ENCODE data around the gene ACBD6.
A peak's percentile ranks its signal among the peaks of the same experiment; 100 is the strongest.
"Not testable (repeated sequence)": the region's sequence is repeated elsewhere in the genome, so short reads cannot be mapped to it uniquely, and the experiment has no call there.

Gene ACBD6

DNA sequence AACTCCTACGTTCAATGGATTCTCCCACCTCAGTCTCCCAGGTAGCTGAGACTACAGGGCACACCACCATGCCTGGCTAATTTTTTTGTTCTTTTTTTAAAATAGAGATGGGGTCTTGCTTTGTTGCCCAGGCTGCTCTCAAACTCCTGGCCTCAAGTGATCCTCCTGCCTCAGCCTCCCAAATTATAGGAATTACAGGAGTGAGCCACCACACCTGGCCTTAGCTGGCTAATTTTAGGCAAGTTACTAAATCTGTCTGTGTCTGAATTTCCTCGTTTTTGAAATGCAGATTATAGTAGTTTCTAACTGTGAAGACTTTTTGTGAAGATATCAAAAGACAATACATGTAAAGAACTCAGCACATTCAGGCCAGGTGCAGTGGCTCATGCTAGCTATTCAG is 13.7 kb downstream of the ACBD6 start:
- DNase-seq = no peak

DNA sequence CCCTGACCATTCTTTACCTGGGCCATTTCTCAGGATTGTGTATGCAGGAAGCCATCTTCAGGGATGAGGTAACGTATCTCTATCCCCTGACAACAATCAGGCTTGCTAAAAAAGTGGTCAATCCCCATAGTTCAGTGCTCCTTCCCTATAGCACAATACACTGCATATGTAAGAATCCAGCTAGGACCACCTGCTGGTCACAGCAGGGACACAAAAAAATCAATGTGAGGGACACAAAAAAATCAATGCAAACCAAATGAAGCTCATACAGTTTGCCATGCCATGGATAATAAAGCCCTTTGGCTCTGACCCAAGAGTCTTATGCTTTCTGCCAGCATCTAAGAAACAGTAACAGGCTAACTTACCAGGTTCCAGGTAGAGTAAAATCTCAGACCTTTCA is 16.3 kb downstream of the ACBD6 start:
- no peak for DNase-seq

DNA sequence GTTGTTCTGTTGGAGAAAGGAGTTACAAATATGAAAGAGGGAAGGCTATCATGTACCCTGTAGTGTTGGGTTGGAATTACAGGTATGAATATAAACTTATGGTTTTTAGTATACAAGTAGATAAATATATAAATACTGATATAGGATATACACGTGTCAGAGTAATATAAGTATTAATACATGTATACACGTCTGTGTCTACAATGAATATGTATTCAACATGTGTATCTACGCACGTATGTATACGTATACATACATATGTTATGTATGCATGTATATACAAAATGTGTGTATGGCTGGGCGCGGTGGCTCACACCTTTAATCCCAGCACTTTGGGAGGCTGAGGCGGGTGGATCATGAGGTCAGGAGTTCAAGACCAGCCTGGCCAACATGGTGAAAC is 17.9 kb downstream of the ACBD6 start:
- DNase-seq = no peak

DNA sequence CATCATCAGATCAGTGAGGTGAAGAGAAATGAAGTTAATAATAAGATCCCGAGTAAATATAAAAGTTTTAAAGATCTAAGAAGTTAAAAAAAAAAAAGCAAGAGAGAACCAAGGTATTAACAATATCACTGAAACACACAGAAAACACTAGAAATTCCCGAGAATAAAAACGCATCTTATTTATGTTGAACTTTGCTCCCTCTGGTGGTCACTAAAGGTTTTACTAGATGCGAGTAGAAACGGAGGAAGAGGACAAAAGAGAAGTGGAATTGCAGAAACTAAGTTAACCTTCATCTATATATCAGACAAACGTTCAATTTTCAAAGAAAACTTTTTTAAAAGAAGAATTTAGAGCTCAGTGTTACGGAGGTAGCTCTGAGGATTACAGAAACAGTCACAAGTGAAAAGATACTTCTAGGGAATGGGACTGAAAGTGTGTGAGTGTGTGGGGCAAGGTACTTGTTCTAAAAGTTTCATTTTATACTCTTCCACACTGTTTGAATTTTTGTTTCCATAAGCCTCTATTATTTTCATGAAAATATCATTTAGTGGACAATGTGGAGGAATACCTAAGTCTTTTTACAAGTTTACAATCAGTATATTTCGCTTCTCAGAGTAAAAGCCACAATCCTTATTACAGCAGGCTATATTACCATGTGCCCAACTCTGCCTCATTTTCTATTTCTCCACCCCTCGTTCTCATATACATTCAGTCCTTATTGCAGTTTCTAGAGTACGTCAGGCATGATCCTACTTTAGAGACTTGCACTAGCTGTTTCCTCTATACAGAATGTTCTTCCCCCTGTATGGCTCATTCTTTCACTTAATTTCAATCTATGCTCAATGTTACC is 19.7 kb downstream of the ACBD6 start:
- DNase-seq = peak; percentile 51

DNA sequence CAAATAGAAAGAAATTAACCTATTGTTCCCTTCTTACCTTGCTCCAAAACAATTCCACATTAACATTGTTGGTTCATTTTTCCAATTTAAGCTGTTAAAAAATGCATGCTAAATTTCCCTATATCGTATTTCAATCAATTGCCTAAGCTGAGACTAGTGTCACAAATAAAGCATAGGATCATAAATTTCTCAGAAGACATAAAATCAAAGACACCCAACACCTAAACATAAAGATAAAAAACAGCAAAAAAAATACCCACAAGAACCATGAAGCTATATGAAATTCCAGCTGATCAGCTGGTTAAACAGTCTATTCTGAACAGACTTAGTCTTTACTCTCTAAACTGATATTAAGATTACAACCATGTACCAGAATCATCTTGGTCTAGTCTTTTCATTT is 32.3 kb downstream of the ACBD6 start:
- DNase-seq = no peak

DNA sequence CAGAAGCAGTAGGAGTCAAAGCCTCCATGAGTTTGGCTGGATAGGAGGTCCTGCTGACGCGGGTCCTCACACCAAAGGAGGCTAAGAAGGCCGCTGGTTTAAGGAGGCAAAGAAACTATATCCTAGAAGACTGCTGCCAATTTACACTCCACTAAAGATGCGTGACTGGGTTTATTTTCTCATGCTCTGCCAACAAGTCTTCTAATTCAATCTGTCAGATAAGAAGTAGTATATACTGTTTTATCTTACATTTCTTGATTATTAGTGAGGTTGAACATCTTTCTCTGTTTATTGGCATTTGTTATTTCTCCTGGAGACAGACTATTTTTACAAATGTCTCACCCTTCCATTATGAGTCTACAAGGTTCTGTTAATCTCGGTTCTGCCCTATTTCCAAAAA is 34.1 kb downstream of the ACBD6 start:
- no peak for DNase-seq

DNA sequence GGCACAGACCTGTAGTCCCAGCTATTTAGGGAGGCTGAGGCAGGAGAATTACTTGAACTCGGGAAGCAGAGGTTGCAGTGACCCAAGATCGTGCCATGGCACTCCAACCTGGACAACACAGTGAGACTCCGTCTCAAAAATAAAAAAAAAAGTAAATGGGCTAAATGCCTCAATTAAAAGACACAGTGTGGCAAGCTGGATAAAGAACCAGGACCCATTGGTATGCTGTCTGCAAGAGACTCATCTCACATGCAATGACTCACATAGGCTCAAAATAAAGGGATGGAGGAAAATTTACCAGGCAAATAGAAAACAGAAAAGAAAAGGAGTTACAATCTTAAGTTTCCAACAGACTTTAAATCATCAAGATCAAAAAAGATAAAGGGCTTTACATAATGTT is 40.3 kb downstream of the ACBD6 start:
- no peak for DNase-seq

DNA sequence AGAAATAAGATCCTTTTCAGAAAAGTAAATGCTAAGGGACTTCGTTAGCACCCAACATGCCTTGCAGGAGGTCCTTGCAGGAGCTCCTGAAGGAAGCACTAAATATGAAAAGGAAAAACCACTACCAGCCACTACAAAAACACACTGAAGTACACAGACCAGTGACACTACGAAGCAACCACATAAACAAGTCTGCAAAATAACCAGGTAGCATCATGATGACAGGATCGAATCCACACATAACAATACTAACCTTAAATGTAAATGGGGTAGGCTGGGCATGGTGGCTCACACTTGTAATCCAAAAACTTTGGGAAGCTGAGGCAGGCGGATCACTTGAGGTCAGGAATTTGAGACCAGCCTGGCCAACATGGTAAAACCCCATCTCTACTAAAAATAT is 40.7 kb downstream of the ACBD6 start:
- DNase-seq = not testable (repeated sequence)

DNA sequence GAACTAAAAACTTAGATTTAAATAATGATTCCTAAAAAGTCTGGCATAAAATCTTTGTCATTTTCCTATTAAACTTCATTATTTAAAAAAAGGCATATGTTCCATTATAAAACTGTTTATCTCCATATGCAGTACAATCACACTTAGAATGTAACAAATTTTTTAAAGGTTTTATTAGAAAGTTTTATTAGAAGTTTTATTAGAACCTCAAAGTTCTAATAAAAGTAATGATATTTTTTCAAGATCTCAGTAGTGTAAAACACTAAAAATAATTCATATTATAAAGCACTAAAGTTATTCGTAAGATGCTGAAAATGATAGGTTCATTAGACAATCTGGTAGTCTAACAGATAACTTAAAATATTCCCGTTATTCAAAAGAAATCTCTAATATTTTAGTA is 43.6 kb downstream of the ACBD6 start:
- DNase-seq = no peak

DNA sequence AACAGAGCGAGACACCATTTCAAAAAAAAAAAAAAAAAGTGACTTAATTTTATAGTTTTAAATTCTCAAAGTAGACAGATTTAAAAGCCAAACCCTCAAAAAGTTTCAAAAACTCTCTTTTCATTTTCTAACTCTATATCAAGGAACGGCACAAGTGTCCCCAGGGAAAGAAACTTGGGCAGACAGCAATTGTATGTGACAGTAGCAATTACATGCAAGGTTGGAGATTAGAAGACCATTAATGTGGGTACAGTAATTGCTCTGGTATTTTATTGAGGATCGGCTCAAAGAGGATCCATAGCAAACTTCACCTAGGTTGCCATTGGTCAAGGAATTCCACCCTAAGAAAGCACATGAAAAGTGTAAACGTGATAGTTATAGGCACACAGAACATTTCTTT is 46.2 kb downstream of the ACBD6 start:
- DNase-seq = no peak

DNA sequence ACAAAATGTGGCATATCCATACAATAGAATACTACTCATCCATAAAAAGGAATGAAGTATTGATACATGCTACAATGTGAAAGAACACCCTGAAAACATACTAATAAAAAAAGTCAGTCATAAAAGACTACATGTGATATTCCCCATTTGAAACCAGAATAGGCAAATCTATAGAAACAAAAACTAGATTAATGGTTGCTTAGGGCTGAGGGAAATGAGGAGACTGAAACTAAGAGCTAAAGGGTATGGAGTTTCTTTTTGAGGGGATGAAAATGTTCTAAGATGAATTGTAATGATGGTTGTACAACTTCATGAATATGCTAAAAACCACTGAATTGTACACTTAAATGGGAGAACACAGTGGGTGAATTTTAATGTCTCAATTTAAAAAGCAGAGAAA is 50.9 kb downstream of the ACBD6 start:
- DNase-seq = no peak

DNA sequence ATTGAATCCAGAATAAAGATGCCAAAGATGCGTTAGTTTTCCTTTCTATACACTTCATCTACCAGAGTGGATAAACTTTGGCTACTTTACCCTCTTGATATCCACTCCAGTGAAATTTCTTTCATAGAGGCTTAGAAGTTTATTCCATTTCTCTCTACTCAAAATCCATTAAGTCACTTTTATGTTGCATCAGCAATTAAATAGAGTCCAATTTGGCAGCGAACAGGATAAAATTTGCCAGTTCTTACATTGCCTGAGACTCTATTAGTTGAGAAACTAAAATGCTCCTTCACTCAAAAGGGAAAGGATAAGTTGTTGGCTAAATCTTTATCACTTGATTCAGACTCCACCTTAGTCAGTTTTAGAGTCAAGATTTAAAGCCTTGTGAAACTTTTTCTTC is 57.9 kb downstream of the ACBD6 start:
- DNase-seq = no peak

DNA sequence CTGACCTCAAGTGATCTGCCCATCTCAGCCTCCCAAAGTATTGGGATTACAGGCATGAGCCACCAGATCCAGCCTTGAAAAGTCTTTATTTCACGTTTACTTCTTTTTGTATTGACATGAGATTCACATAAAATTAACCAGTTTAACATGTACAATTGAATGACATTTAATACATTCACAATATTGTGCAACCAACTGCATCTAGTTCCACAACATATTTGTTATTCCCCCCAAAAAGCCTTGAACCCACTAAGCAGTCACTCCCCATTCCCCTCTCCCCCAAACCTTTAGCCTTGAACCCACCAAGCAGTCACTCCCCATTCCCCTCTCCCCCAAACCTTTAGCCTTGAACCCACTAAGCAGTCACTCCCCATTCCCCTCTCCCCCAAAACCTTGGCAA is 62.0 kb downstream of the ACBD6 start:
- DNase-seq = no peak

DNA sequence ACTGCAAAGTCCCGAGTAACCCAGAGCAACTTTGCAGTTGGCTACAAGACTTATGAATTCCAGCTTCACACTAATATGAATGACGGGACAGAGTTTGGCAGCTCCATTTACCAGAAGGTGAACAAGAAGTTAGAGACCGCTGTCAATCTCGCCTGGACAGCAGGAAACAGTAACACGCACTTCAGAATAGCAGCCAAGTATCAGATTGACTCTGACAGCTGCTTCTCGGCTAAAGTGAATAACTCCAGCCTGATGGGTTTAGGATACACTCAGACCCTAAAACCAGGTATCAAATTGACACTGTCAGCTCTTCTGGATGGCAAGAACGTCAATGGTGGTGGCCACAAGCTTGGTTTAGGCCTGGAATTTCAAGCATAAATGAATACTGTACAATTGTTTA is 66.8 kb downstream of the ACBD6 start:
- DNase-seq = no peak

DNA sequence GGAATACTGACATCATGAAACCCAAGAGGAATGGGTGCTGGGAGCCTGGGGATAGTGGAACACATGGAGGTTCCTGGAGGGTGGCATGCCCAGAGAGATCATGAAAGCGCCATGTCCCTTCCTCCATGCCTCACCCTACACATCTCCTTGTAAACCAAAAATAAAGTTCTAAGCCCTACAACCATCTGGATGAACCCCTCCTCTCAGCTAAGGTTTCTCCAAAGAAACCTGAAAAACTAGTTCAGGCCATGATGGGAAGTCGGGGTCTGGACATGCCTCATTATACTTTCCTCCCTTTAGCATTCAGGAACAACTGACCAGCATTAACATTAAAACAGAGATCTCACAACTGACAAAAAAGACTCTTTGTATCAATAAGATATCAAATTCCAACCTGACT is 68.5 kb downstream of the ACBD6 start:
- no peak for DNase-seq

DNA sequence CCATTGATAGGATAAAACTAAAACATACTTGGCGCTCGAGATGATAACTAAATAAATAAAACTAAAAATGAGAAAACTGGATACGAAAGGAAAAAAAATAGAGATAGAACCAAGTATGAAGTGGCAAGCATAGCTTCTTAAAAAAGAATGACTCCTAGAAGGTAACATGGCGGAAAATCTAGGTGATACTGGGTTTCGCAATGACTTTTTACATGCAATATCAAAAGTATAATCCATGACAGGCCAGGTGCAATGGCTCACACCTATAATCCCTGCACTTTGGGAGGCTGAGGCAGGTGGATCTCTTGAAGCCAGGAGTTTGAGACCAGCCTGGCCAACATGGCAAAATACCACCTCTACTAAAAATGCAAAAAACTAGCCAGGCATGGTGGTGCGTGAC is 70.7 kb downstream of the ACBD6 start:
- no peak for DNase-seq

DNA sequence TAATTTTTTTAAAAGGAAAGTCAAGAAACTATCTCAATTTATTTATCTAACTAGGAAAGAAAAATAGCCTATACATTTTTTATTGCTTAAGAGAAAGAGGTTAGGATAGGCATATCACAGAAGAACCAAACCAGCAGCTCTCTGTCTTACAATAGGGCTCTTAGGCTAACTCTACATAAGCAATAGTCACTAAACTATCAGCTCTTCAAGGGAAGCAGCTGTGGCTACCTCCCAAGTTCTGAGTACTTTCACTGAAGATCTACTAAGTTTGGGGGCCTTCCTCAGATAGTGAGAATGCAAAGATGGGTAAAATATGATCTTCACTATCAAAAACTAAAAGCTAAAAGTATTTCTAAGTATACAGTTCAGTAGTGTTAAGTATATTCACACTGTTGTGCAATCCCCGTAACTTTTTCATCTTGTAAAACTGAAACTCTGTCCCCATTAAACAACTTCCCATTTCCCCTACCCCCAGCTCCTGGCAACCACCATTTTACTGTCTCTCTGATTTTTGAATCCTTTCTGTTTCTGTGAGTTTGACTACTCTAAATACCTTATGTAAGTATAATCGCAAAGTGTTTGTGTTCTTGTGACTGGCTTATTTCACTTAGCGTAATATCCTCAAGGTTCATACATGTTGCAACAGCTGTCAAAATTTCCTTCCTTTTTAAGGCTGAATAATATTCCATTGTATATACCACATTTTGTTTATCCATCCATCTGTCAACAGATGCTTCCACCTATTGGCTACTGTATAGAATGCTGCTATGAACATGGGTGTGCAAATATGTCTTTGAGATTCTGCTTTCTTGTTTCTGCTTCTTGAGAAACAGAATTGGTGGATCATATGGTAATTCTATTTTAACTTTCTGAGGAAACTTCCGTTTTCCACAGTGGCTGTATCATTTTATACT is 73.3 kb downstream of the ACBD6 start:
- no peak for DNase-seq

DNA sequence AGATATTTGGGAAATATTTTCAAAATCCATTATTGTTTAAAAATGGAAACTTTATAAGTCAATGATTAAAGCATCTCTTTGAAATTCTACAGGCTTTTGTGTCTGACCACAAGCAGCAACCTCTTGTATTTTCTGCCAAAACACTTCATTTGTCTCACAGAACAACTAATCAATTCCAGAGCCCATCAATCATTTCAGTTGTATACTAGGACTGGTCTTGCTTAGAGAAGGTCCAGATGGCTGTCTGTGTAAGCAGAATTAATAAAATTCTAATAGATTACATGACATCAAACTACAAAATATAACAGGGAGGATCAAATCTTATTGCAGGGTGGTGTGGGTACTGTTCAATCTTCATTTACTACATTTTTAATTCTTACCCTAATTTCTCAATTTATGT is 76.4 kb downstream of the ACBD6 start:
- no peak for DNase-seq

DNA sequence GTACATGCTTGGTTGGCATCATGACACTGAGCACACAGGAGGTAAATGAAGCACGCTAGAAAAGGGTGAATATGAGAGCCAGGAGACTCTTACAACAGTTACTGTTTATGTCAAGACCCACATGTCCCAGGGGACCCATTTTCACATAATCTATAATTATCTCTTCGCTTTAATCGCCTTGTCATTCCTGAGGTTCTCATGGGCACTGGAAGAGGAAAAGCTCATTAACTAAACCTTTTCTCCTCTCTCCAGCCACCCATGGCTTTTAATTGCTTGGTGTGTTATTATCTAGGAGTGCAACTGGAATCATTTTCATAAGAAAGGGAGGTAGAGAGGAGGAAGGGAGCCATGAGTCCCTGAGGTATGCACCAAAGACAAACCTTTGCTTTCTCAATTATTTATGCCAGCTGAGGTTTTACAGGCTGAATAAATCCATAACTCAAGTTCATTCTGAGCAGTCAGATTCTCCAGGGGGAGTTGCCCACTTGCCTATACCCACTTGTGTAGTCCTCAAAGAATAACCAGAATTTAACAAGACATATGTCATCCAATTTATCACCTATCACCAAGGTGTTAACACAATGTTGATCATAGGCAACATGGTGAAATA is 77.4 kb downstream of the ACBD6 start:
- no peak for DNase-seq

DNA sequence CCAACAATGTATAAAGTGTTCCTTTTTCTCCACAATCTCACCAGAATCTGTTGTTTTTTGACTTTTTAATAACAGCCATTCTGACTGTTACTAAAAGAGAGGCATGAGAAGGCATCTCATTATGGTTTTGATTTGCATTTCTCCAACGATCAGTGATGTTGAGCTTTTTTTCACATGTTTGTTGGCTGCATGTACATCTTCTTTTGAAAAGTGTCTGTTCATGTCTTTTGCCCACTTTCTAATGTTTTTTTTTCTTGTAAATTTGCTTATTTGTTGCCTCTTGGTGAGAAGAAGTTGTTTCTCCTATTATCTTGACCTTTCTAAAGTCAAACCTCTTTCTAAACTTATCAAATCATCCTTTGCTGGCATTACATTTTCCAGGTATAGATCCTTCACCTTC is 80.8 kb downstream of the ACBD6 start:
- DNase-seq = no peak

DNA sequence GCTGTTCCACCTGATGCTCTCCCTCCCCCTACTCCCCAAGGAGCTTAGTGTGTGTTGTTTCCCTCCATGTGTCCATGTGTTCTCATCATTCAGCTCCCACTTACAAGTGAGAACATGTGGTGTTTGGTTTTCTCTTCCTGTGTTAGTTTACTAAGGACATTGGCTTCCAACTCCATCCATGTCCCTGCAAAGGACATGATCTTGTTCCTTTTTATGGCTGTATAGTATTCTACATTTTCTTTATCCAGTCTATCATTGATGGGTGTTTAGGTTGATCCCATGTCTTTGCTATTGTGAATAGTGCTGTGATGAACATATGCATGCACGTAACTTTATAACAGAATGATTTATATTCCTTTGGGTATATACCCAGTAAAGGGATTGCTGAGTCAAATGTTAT is 81.2 kb downstream of the ACBD6 start:
- DNase-seq = not testable (repeated sequence)

DNA sequence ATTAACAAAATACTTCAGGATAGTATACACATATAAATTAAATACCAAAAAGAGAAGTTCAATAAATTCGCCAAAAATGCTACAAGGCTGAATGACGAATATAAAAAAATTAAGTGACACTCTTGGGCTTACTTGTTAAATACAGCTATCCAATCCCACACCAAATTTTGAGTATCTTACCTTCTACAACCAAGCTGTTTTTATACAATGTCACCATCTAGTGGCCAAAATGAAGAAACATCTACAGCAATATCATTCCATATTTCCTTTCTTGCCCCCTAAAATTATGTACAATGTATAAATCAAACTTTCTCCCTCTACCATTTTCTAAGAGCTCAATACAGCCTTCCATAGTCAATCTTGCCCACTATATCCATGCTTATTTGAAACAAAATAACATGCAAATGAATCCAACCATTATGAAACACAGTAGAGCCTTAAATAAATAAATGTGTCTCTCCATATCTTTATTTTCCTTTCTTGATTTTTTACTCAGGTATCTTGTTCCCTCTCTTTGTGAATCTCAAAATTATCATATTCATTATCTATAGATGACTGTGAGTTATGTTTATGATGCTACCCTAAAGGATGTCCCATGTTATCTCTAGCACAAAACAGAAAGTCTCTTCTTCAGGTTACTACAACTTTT is 86.3 kb downstream of the ACBD6 start:
- peak; percentile 26 for DNase-seq

DNA sequence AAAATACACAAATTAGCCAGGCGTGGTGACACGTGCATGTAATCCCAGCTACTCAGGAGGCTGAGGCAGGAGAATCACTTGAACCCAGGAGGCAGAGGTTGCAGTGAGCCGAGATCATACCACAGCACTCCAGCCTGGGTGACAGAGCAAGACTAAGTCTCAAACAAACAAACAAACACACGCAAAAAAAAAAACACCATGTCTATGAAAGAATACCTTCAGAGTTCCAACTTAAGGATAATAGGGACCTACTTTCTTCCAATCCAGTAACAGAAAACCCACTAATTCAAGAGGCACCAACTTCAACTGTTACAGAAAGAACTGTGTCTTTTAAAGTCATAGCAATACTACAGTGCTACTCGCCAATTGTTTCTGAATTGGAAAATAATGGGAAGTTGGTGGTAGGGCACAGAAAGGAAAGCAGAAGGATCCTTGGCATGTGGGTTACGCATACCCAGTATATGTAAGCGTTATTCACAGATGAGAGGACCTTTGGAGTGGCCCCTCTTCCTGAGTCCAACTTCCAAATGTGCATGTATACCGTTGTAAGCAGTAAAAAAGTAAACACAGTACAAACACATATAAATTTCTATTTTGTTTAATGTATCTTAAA is 87.0 kb downstream of the ACBD6 start:
- DNase-seq = no peak

Data from activated CD4-positive, alpha-beta T cell treated with anti-CD3 and anti-CD28 coated beads, Interleukin-2, Interleukin-6, amounts not matched to agents 100 ng/mL and 50 ng/mL, durations not matched to agents 16 hours and 8 hours (primary cell).